ENCODE data around the gene LTBP2. TPM values are rescaled to one million over a fixed set of nuclear protein-coding genes. Genes with fewer than 3 reads are reported as not detected.
"Not testable (repeated sequence)": the region's sequence is repeated elsewhere in the genome, so short reads cannot be mapped to it uniquely, and the experiment has no call there.

The LTBP2 gene
- polyA plus RNA-seq, 3 donors, result 2.0 to 2.7 (median 2.4) TPM

- no peak for DNase-seq (ENCODE audit: low read depth in 3 of 3, low spot score in 2 of 3)
Observed at GRCh38 chr14:74464785-74465184, 147.3 kb downstream of the LTBP2 start.

GRCh38 chr14:74463697-74464096, 148.3 kb downstream of the LTBP2 start:
- DNase-seq (ENCODE audit: low read depth in 3 of 3, low spot score in 2 of 3), result no peak

GRCh38 chr14:74462993-74463392, 149.0 kb downstream of the LTBP2 start:
- no peak for DNase-seq (ENCODE audit: low read depth in 3 of 3, low spot score in 2 of 3)

- DNase-seq (ENCODE audit: low read depth in 3 of 3, low spot score in 2 of 3), result no peak
Observed at GRCh38 chr14:74459976-74460375, 152.1 kb downstream of the LTBP2 start.

- no peak for DNase-seq (ENCODE audit: low read depth in 3 of 3, low spot score in 2 of 3)
Observed at GRCh38 chr14:74459289-74459946, 152.6 kb downstream of the LTBP2 start.

- no peak for DNase-seq (ENCODE audit: low read depth in 3 of 3, low spot score in 2 of 3)
Observed at GRCh38 chr14:74457565-74457895, 154.5 kb downstream of the LTBP2 start.

GRCh38 chr14:74456684-74457564, 155.1 kb downstream of the LTBP2 start:
- no peak for DNase-seq (ENCODE audit: low read depth in 3 of 3, low spot score in 2 of 3)

GRCh38 chr14:74454397-74454796, 157.6 kb downstream of the LTBP2 start:
- not testable (repeated sequence) for DNase-seq (ENCODE audit: low read depth in 3 of 3, low spot score in 2 of 3)

Other genes starting within 250 kb of the LTBP2 start
- under 1 TPM; 0.18 to 0.28 (median 0.24) TPM for gene SYNDIG1L, start 186.0 kb downstream of the LTBP2 start, polyA plus RNA-seq (ENCODE audit: insufficient read length in 3 of 3)
- gene NPC2, start 118.9 kb downstream of the LTBP2 start, polyA plus RNA-seq (ENCODE audit: insufficient read length in 3 of 3), result 100 to 1,000 TPM; 333 to 385 (median 336) TPM
- 10 to 100 TPM; 41.3 to 46.8 (median 42.9) TPM for gene ISCA2, start 118.5 kb downstream of the LTBP2 start, polyA plus RNA-seq (ENCODE audit: insufficient read length in 3 of 3)
- gene AREL1, start 100.8 kb upstream of the LTBP2 start, polyA plus RNA-seq (ENCODE audit: insufficient read length in 3 of 3), result 10 to 100 TPM; 33.7 to 40.4 (median 38.5) TPM
- gene FCF1, start 100.9 kb upstream of the LTBP2 start, polyA plus RNA-seq (ENCODE audit: insufficient read length in 3 of 3), result 10 to 100 TPM; 69.0 to 71.8 (median 70.4) TPM
- 100 to 1,000 TPM in 1 of 3 donors, 10 to 100 TPM in 2; 88.8 to 101 (median 89.5) TPM for gene YLPM1, start 151.1 kb upstream of the LTBP2 start, polyA plus RNA-seq (ENCODE audit: insufficient read length in 3 of 3)